ENCODE data around the gene PLXNB2.

- TF ChIP-seq POLR2A (IDR thresholded peaks at IDR 0.05) (no peak), CTCF (IDR thresholded peaks at IDR 0.05) (no peak)
Measured at GRCh38 chr22:50286701-50287318, 20.6 kb downstream of the PLXNB2 start.

All from gastroesophageal sphincter (tissue), 3 donors.